Fibroblast of mammary gland (primary cell): ENCODE measurements around the gene PHF5A.
"Not testable (repeated sequence)": the region's sequence is repeated elsewhere in the genome, so short reads cannot be mapped to it uniquely, and the experiment has no call there.

Experiments used
- DNase-seq: peaks from one replicate; pipeline ENCODE4 v3.0.0-alpha.2; 2010; ENCODE audit warnings: low read depth
- H3K4me3 ChIP-seq: 2 replicates; pipeline ENCODE4 v1.5.1; 2011; ENCODE audit warnings: low read depth, mild to moderate bottlenecking, low read length, moderate library complexity; ENCODE audit not compliant: control insufficient read depth
- CTCF ChIP-seq: conservative IDR thresholded peaks from 2 replicates; pipeline ENCODE4 v1.5.1; 2011; ENCODE audit warnings: low read depth, low read length, inconsistent platforms; ENCODE audit not compliant: control insufficient read depth, insufficient read depth

Gene PHF5A

GRCh38 chr22:41446639-41447434 lies 21.7 kb downstream of the PHF5A start, which contains the start of gene TOB2:
TOB2 (minus strand) TSS chr22:41446801; CDS start chr22:41437345, 9,456 bp downstream.
- peak; percentile 94 for DNase-seq
- peak within 1 kb of the TSS; percentile 98 for H3K4me3 ChIP-seq
- TF ChIP-seq CTCF: no peak

DNA sequence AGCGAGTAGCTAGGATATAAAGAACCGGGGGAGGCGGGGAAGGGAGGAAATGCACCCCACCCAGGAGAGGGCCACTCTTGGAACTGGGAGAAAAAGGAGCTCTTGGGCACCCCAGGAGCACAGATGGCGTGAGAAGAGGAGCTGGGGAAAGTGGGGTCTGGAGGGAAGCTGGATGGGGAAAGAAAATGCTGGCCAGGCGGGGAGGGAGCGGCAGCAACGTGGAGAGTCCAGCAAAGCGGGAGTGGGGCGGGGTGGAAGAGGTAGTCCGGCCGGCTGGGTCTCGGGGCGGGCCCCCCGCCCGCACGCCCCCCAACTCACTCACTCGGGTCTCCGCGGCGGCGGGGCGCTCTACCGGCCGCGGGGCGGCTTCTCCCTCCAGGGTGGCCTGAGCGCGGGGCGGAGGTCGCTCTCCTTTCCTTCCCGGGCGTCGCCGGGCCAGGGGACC lies 22.4 kb downstream of the PHF5A start:
- TF ChIP-seq CTCF: no peak
- DNase-seq: no peak
- H3K4me3 ChIP-seq: peak overlapping the region; percentile 98

DNA sequence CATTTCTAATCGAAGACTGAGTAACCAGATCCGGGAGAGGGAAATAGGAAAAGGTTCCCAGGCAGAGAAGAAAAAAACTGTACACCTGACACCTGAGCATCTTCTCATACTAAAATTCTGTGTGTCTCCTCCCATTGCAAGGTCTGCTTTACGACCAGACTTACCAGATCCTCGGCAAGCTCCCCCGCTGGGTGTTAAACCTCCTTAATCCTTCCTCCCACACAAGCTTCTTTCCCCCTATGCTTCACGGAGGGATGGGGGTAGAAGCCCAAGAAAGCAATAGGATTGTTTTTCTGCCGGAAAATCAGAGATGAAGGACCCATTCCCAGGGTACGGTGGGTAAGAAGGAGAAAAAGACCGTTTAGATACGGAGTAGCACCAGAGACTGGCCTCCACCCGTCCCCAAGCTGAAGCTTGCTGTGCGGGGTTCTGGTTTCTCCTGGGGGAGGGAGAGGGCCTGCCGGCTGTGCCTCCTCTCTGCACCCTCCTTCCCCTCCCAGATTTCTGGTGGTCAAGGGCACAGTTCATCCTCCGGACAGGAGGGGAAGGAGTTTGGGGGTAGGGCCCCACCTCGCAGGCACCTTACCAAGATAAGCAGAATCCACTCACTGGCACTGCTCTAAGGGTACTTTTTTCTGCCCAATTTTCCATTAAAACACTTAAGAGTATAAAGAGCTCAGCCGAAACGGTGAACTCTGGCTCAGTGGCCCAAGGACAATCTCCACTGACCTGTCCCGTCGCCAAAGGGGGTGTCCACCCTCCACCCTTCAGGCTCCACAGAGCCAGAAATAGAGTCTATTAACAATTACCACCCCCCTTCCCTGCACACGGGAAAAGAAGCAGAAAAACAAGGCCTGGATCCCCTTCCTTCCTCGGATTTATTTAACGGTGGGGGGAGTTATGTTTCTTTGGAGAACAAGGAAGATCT lies 23.1 kb downstream of the PHF5A start:
- TF ChIP-seq CTCF: no peak
- no peak for DNase-seq
- H3K4me3 ChIP-seq: peak overlapping the region; percentile 98

- H3K4me3 ChIP-seq: peak overlapping the region; percentile 98
- TF ChIP-seq CTCF: no peak
- DNase-seq: peak; percentile 95
Measured at GRCh38 chr22:41444360-41445128, 23.9 kb downstream of the PHF5A start.

- H3K4me3 ChIP-seq: no peak overlapping the region
- DNase-seq: no peak
- TF ChIP-seq CTCF: no peak
Measured at GRCh38 chr22:41442240-41442792, 26.2 kb downstream of the PHF5A start.

DNA sequence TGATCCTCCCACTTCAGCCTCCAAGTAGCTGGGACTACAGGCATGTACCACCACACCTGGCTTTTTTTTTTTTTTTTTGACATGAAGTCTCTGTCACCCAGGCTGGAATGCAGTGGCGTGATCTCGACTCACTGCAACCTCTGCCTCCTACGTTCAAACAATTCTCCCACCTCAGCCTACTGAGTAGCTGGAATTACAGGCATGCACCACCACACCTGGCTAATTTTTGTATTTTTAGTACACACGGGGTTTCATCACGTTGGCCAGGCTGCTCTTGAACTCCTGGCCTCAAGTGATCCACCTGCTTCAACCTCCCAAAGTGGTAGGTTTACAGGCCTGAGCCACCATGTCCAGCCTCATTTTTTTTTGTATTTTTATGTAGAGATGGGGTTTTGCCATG lies 28.0 kb downstream of the PHF5A start:
- not testable (repeated sequence) for DNase-seq, H3K4me3 ChIP-seq
